Endothelial cell of umbilical vein (primary cell): ENCODE measurements around the gene TMED8. TPM values are rescaled to one million over a fixed set of nuclear protein-coding genes. Genes with fewer than 3 reads are reported as not detected.

Source experiments
- BruUV-seq: library from RNA; stranded (reverse); fragments of 400-500 nt; replicated peaks from 2 replicates; lab custom pipeline; 2021; lab: Mats Ljungman, UMichigan
- CTCF ChIA-PET: fragments of 300-600, 350-600 bp; sonication (Branson Sonifier 250); formaldehyde crosslinking; loops from one replicate; lab custom pipeline; 2021; ENCODE audit warnings: antibody characterized with exemption, inconsistent platforms; lab: Charles Lee
- POLR2A ChIA-PET: fragments of 300-600, 350-600 bp; sonication (Branson Sonifier 250); formaldehyde crosslinking; loops from one replicate; lab custom pipeline; 2021; ENCODE audit warnings: antibody characterized with exemption, inconsistent platforms; lab: Charles Lee
- DNase-seq: peaks from one replicate; pipeline ENCODE4 v3.0.0-alpha.2; 2011; ENCODE audit warnings: low read depth, low spot score
- FAIRE-seq: peaks from 2 replicates; lab custom pipeline; 2011; peaks lifted over from hg19 to GRCh38; lab: Jason Lieb, UNC
- H2AFZ ChIP-seq: 2 replicates; pipeline ENCODE4 v1.6.0; 2012; ENCODE audit warnings: low read depth, low read length, control low read depth, inconsistent platforms
- H3K27ac ChIP-seq: 2 replicates; pipeline ENCODE4 v1.5.1; 2011; ENCODE audit warnings: low read depth, mild to moderate bottlenecking, control low read depth, low read length, moderate library complexity; ENCODE audit not compliant: insufficient read depth
- H3K27me3 ChIP-seq, 2 experiments: 2 replicates each; pipeline versions ENCODE4 v1.6.0 to v1.6.1; 2011; ENCODE audit warnings: low read length in 2 of 2, mixed read lengths in 1 of 2; ENCODE audit not compliant: control insufficient read depth in 2 of 2, insufficient read depth in 2 of 2
- H3K36me3 ChIP-seq, 2 experiments: 2 replicates in 1 of 2; 3 replicates in 1 of 2; pipeline ENCODE4 v1.5.1; 2011; ENCODE audit warnings: low read length in 2 of 2, mild to moderate bottlenecking in 1 of 2, moderate library complexity in 1 of 2; ENCODE audit not compliant: control insufficient read depth in 2 of 2, insufficient read depth in 2 of 2; ENCODE audit errors: extremely low read depth in 1 of 2
- H3K4me1 ChIP-seq: 3 replicates; pipeline ENCODE4 v1.5.1; 2011; ENCODE audit warnings: mild to moderate bottlenecking, low read length; ENCODE audit not compliant: control insufficient read depth, insufficient read depth; ENCODE audit errors: extremely low read depth
- H3K4me2 ChIP-seq: 2 replicates; pipeline ENCODE4 v1.6.1; 2011; ENCODE audit warnings: low read length, control low read depth, mixed read lengths; ENCODE audit not compliant: insufficient read depth
- H3K4me3 ChIP-seq, 3 experiments: fragments of 200-600 bp in 1 of 3; sonication (generic), shearing (Covaris generic) in 1 of 3; replicated peaks in 1 of 3; 2 replicates each; pipeline ENCODE4 v1.5.1; 2011 to 2016; ENCODE audit warnings: control low read depth in 3 of 3, low read length in 3 of 3, mild to moderate bottlenecking in 2 of 3, inconsistent platforms in 1 of 3, low read depth in 1 of 3, moderate library complexity in 1 of 3; ENCODE audit not compliant: insufficient read depth in 1 of 3
- H3K79me2 ChIP-seq: 2 replicates; pipeline ENCODE4 v1.6.0; 2012; ENCODE audit warnings: low read length, inconsistent platforms; ENCODE audit not compliant: control insufficient read depth, insufficient read depth
- H3K9ac ChIP-seq: replicated peaks from 2 replicates; pipeline ENCODE3; 2011; ENCODE audit warnings: low read length, control low read depth; ENCODE audit not compliant: insufficient read depth; ENCODE audit errors: extremely low read depth
- H3K9me1 ChIP-seq: replicated peaks from 3 replicates; pipeline ENCODE4 v1.6.0; 2011; ENCODE audit warnings: mild to moderate bottlenecking, low read length; ENCODE audit not compliant: control insufficient read depth, insufficient read depth; ENCODE audit errors: extremely low read depth
- H3K9me3 ChIP-seq: replicated peaks from 2 replicates; pipeline ENCODE4 v1.5.1; 2012; ENCODE audit warnings: low read length, inconsistent platforms; ENCODE audit not compliant: control insufficient read depth, insufficient read depth
- H4K20me1 ChIP-seq: replicated peaks from 2 replicates; pipeline ENCODE3; 2011; ENCODE audit warnings: mild to moderate bottlenecking, low read length; ENCODE audit not compliant: control insufficient read depth, insufficient read depth; ENCODE audit errors: extremely low read depth
- EZH2 ChIP-seq: IDR thresholded peaks from 2 replicates; pipeline ENCODE4 v1.6.1; 2012; ENCODE audit warnings: borderline replicate concordance, low read depth, mild to moderate bottlenecking, moderate library complexity, low read length, inconsistent platforms; ENCODE audit not compliant: severe bottlenecking
- FOS ChIP-seq: IDR thresholded peaks from 2 replicates; pipeline ENCODE4 v1.6.1; 2011; ENCODE audit warnings: mild to moderate bottlenecking, low read length, moderate library complexity, borderline replicate concordance; ENCODE audit not compliant: insufficient read depth
- GATA2 ChIP-seq: IDR thresholded peaks from 2 replicates; pipeline ENCODE4 v1.7.0; 2011; ENCODE audit warnings: low read depth, mild to moderate bottlenecking, moderate library complexity, mixed read lengths, low read length; ENCODE audit not compliant: insufficient read length, insufficient read depth
- JUN ChIP-seq: IDR thresholded peaks from 2 replicates; pipeline ENCODE4 v1.6.1; 2011; ENCODE audit warnings: borderline replicate concordance, low read depth; ENCODE audit not compliant: insufficient read length, insufficient read depth
- MYC ChIP-seq: IDR thresholded peaks from one replicate; pipeline ENCODE4 v1.6.1; 2011; ENCODE audit warnings: mild to moderate bottlenecking, low read depth, low read length
- POLR2A ChIP-seq: IDR thresholded peaks from 2 replicates; pipeline ENCODE4 v1.6.1; 2012; ENCODE audit warnings: low read depth, mild to moderate bottlenecking, control low read depth, low read length
- POLR2AphosphoS5 ChIP-seq: IDR thresholded peaks from 2 replicates; pipeline ENCODE4 v1.6.1; 2012; ENCODE audit warnings: low read depth, mild to moderate bottlenecking, control low read depth, low read length, moderate library complexity; ENCODE audit not compliant: insufficient read depth
- dilution Hi-C: fragments of 300-500 bp; cut with MboI; formaldehyde crosslinking; loops from one replicate; pipeline ENCODE4 v1.15.0; 2019; ENCODE audit warnings: low sequenced_read_pairs; ENCODE audit not compliant: extremely low pct_ligation_motif_present
- intact Hi-C: fragments of 100-400 bp; cut with micrococcal nuclease; formaldehyde crosslinking; loops from one replicate; pipeline ENCODE4 v1.10.0; 2022
- polyA plus RNA-seq, 4 experiments: library from polyadenylated mRNA; depleted of rRNA in 3 of 4; stranded (reverse) in 3 of 4; unstranded in 1 of 4; fragments of >200 nt; gene quantifications; 2 replicates each; pipeline versions ENCODE4 v1.2.1 to v1.2.3, GENCODE V29; 2011 to 2012; ENCODE audit warnings: missing spikeins in 1 of 4
- total RNA-seq: library from RNA; stranded (reverse); gene quantifications from 2 replicates; pipeline ENCODE4 v1.2.3, GENCODE V29; 2021
- TF ChIP-seq, protein P1 (sequence below): IDR thresholded peaks from 2 replicates; pipeline ENCODE4 v1.6.1; 2011; ENCODE audit not compliant: insufficient read depth, insufficient read length
- TF ChIP-seq, protein P2 (sequence below), 2 donors: IDR thresholded peaks; 1 replicate in 1 of 2; 2 replicates in 1 of 2; pipeline ENCODE4 v1.5.1; 2011; ENCODE audit warnings: low read length in 2 of 2, mild to moderate bottlenecking in 2 of 2, moderate library complexity in 2 of 2, control low read depth in 1 of 2, inconsistent platforms in 1 of 2, low read depth in 1 of 2; ENCODE audit not compliant: insufficient read depth in 1 of 2; ENCODE audit errors: extremely low read depth in 1 of 2

Gene TMED8
- total and polyA plus RNA-seq, 2 donors (not counting 3 experiments of a cell fraction or from before 2014, with no cell fraction given): 5.2 to 12.6 TPM

DNA sequence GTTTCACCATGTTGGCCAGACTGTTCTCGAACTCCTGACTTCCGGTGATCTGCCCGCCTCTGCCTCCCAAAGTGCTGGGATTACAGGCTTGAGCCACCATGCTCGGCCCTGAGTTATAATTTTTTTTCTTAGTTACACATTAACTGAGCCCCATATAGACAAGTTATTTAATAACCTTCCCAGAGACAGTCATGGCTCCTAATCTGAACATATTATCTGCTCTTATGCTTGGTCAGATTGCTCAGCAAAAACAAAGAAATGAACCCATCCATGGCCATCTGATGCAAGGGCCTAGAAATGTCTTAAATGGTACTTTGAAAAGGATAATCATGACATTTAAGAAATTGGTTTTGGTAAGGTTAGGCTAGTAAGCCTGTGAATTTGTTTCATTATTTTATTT, 13.3 kb upstream of the TMED8 start:
- Histone ChIP-seq H3K9me3 (no peaks in the 10 kb centered on the region), H3K4me3 (no peak overlapping the region), H3K36me3 (no peaks in the 10 kb centered on the region), H2AFZ (no peak overlapping the region), H3K9me1 (no peaks in the 10 kb centered on the region), H3K4me1 (no peaks in the 10 kb centered on the region), H4K20me1 (no peaks in the 10 kb centered on the region), H3K9ac (no peak overlapping the region), H3K27me3 (no peaks in the 10 kb centered on the region), H3K27ac (no peak overlapping the region), H3K4me2 (no peak overlapping the region), H3K79me2 (no peaks in the 10 kb centered on the region)
- dilution Hi-C loops (no loop called here), intact Hi-C loops (no loop called here)
- DNase-seq: no peak
- TF ChIP-seq POLR2AphosphoS5 (no peak), JUN (no peak), POLR2A (no peak), FOS (no peak), EZH2 (no peak), MYC (no peak), GATA2 (no peak)
- TF ChIP-seq, protein P1, sequence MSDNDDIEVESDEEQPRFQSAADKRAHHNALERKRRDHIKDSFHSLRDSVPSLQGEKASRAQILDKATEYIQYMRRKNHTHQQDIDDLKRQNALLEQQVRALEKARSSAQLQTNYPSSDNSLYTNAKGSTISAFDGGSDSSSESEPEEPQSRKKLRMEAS: no peak
- TF ChIP-seq, protein P2, sequence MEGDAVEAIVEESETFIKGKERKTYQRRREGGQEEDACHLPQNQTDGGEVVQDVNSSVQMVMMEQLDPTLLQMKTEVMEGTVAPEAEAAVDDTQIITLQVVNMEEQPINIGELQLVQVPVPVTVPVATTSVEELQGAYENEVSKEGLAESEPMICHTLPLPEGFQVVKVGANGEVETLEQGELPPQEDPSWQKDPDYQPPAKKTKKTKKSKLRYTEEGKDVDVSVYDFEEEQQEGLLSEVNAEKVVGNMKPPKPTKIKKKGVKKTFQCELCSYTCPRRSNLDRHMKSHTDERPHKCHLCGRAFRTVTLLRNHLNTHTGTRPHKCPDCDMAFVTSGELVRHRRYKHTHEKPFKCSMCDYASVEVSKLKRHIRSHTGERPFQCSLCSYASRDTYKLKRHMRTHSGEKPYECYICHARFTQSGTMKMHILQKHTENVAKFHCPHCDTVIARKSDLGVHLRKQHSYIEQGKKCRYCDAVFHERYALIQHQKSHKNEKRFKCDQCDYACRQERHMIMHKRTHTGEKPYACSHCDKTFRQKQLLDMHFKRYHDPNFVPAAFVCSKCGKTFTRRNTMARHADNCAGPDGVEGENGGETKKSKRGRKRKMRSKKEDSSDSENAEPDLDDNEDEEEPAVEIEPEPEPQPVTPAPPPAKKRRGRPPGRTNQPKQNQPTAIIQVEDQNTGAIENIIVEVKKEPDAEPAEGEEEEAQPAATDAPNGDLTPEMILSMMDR (IDR thresholded peaks at IDR 0.05; ENCODE audit: extremely low read depth in 1 of 2, insufficient read depth in 1 of 2, low read depth in 1 of 2, low read length in 2 of 2): no peak
- FAIRE-seq: no peak
- ChIA-PET POLR2A (no interaction called here), CTCF (interaction anchor here (1.0 kb wide), 1 partner anchor 13 kb away, joined by 3 read pairs; the partner anchor contains the start of genes SAMD15 and TMED8)
- no TSS peak for BruUV-seq
